Body of pancreas (tissue), 4 donors: ENCODE results near the gene C10orf90. TPM values are rescaled to one million over a fixed set of nuclear protein-coding genes. Genes with fewer than 3 reads are reported as not detected.

Source experiments
- ATAC-seq: fragments of 150-250 bp; one replicate; pipeline ENCODE4 v1.9.1; 2016
- DNase-seq, 4 donors: peaks; one replicate each; pipeline ENCODE4 v3.0.0-alpha.2; 2019
- H3K27ac ChIP-seq, 4 donors: fragments of 200-600 bp; sonication (generic); 1 replicate in 3 of 4; 2 replicates in 1 of 4; pipeline versions ENCODE4 v1.5.1 to v1.6.1; 2016 to 2019; ENCODE audit warnings: mild to moderate bottlenecking in 1 of 4, mixed read lengths in 1 of 4, moderate library complexity in 1 of 4
- H3K27me3 ChIP-seq, 2 donors: fragments of 200-600 bp; sonication (generic); one replicate each; pipeline ENCODE4 v1.6.0; 2016; ENCODE audit warnings: mild to moderate bottlenecking in 1 of 2
- H3K36me3 ChIP-seq, 2 donors: fragments of 200-600 bp; sonication (generic); replicated peaks in 1 of 2; 2 replicates each; pipeline ENCODE4 v1.5.1; 2016; ENCODE audit warnings: low read depth in 2 of 2; ENCODE audit not compliant: insufficient read depth in 1 of 2
- H3K4me1 ChIP-seq: fragments of 200-600 bp; sonication (generic); one replicate; pipeline ENCODE4 v1.6.0; 2016
- H3K4me3 ChIP-seq, 2 donors: fragments of 200-600 bp; sonication (generic); 1 replicate in 1 of 2; 2 replicates in 1 of 2; pipeline ENCODE4 v1.5.1; 2016 to 2019
- H3K9me3 ChIP-seq, 3 donors: fragments of 200-600 bp; sonication (generic); 1 replicate in 2 of 3; 2 replicates in 1 of 3; pipeline ENCODE4 v1.5.1; 2016
- POLR2A ChIP-seq, 3 donors: fragments of 450-650 bp; IDR thresholded peaks; one replicate each; pipeline ENCODE4 v1.6.1; 2016; ENCODE audit warnings: antibody characterized with exemption in 3 of 3, mild to moderate bottlenecking in 2 of 3
- whole genome bisulfite sequencing, 2 donors: methylation state at CpG; one replicate each; pipeline ENCODE4 v1.1.5; 2017; 5-methylcytosine and 5-hydroxymethylcytosine counted together
- intact Hi-C: fragments of 100-400 bp; cut with DNase I; formaldehyde crosslinking; loops from one replicate; pipeline ENCODE4 v1.15.1; 2023
- total RNA-seq, 2 donors: library from RNA; depleted of rRNA; stranded (reverse); fragments of >200 nt; gene quantifications; one replicate each; pipeline ENCODE4 v1.1.0, GENCODE V29; 2016
- TF ChIP-seq, protein P1 (sequence below), 7 experiments: fragments of 450-650 bp in 4 of 7; fragments of 200-600 bp in 3 of 7; sonication (generic) in 3 of 7; IDR thresholded peaks; one replicate each; pipeline ENCODE4 v1.5.1; 2016 to 2019; ENCODE audit warnings: antibody characterized with exemption in 7 of 7

The C10orf90 gene
- total RNA-seq, 2 donors from 2014 or later = not detected

DNA sequence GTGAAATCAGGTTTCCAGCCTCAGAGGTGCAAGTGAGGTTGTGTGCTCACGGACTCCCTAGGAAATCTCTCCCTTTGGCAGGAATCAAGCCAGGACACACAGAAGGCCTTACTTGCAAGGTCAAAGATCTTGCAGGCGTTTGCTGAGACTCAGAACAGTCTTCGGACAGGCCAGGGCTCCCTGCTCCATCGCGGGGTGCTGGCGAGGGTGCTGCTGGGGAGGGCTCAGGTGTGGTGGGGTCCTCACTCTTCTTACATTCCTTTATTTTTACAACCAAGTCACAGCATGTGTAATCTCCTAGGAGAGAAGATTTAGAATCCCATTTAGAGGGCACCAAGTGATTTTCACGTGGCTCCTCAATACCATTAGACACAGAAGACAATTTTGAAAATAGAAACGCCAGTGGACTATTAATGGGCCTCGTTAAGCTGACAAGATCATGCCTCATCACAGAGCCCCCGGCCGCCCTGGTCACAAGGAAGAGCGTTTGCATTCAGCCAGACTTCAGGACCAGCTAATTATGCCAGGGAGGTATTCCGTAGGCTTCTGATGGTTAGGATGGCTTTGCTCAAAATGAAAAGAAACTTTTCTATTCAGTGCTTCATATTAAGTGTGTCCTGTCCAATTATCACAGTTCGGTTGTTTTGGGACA is 209.1 kb downstream of the C10orf90 start:
- no peak for DNase-seq
- no peaks in the 10 kb centered on the region for H3K36me3 ChIP-seq
- H3K27ac ChIP-seq = no peak overlapping the region
- no peak overlapping the region for H3K4me3 ChIP-seq
- 68% methylated on average over 14 of the region's 14 CpGs for WGBS, 2 donors
- ATAC-seq = no peak
- intact Hi-C loops = no loop called here
- H3K4me1 ChIP-seq = no peaks in the 10 kb centered on the region
- TF ChIP-seq, protein P1, sequence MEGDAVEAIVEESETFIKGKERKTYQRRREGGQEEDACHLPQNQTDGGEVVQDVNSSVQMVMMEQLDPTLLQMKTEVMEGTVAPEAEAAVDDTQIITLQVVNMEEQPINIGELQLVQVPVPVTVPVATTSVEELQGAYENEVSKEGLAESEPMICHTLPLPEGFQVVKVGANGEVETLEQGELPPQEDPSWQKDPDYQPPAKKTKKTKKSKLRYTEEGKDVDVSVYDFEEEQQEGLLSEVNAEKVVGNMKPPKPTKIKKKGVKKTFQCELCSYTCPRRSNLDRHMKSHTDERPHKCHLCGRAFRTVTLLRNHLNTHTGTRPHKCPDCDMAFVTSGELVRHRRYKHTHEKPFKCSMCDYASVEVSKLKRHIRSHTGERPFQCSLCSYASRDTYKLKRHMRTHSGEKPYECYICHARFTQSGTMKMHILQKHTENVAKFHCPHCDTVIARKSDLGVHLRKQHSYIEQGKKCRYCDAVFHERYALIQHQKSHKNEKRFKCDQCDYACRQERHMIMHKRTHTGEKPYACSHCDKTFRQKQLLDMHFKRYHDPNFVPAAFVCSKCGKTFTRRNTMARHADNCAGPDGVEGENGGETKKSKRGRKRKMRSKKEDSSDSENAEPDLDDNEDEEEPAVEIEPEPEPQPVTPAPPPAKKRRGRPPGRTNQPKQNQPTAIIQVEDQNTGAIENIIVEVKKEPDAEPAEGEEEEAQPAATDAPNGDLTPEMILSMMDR (IDR thresholded peaks at IDR 0.05) = no peak
- no peak for TF ChIP-seq POLR2A (IDR thresholded peaks at IDR 0.05)
- H3K9me3 ChIP-seq = no peaks in the 10 kb centered on the region
- H3K27me3 ChIP-seq = no peaks in the 10 kb centered on the region

DNA sequence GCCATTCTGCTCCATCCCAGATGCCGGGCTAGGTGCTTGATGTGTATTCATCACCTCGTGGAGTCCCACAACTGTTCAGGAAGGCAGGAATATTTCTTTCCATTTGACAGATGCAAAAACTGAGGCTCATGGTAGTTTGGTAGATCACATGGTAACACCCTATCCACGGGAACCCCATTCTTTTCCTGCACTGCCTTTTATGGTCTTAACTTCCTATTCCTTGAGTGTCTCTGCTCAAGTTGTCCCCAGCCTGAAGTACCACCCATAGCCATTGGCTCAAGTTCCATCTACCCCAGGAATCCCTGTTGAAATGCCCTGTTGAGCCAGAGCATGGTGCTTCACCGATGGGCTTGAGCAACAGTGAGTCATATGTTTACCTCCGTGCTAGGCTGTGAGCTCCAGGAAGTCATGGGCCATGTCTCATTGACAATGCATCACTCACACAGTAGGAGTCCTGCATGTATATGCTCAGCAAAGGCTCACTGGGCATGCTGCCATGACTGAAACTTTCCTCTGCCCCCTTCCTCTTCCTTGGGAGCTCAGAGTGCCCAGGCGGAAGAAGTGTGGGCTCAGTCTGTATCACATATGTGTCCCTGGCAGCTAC is 210.5 kb downstream of the C10orf90 start:
- no peak overlapping the region for H3K4me3 ChIP-seq
- H3K27ac ChIP-seq = no peak overlapping the region
- no peaks in the 10 kb centered on the region for H3K36me3 ChIP-seq
- H3K27me3 ChIP-seq = no peaks in the 10 kb centered on the region
- no peaks in the 10 kb centered on the region for H3K9me3 ChIP-seq
- TF ChIP-seq, protein P1 (IDR thresholded peaks at IDR 0.05) = no peak
- no peak for TF ChIP-seq POLR2A (IDR thresholded peaks at IDR 0.05)
- no peak for DNase-seq
- 74 to 79% methylated on average over 6 of the region's 6 CpGs for WGBS, 2 donors
- H3K4me1 ChIP-seq = no peaks in the 10 kb centered on the region
- intact Hi-C loops = no loop called here
- no peak for ATAC-seq

DNA sequence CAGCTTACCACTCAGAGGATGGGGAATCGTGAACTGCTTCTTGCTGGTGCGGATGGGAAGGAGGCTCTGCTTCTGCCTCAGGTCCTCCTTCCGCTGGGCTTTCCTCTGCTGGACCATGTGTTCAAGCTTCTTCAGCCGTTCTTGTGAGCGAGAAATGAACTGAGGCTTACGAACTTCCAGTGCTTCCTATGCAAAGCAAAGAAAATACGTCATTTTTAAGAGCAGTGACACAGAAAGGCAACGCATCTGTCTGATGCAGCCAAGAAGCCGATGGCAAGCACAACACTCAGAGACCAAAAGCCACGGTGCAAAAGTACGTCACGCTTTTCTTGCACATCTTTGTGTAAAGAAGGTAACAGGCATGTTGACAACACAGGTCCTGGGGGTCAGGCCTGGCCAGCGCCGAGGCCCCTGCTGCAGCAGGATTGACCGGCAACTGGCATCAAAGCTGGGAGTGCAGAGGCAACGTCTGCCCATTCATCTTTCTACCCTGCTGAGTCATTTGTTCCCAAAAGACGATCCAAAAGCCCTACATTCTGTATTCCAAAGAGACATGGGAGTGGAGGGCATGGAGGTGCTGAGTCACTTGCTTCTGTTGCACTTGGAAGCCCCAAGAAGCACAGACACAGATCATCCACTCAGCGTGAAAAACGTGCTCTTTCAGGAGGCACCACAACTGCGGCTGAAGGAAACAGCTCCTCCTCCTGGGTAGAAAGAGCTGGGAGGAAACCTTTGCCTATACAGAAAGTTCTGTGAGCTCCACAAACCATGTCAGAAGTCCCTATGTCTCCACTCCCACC is 211.3 kb downstream of the C10orf90 start:
- DNase-seq (no peak), ATAC-seq (no peak)
- no peak overlapping the region for H3K4me3 ChIP-seq
- no peak overlapping the region for H3K27ac ChIP-seq
- H3K36me3 ChIP-seq = no peaks in the 10 kb centered on the region
- TF ChIP-seq, protein P1 (IDR thresholded peaks at IDR 0.05) = no peak
- TF ChIP-seq POLR2A (IDR thresholded peaks at IDR 0.05) = no peak
- WGBS, 2 donors = 52 to 64% methylated on average over 18 to 20 of the region's 20 CpGs
- no peaks in the 10 kb centered on the region for H3K4me1 ChIP-seq
- no peaks in the 10 kb centered on the region for H3K27me3 ChIP-seq
- intact Hi-C loops = no loop called here
- H3K9me3 ChIP-seq = no peaks in the 10 kb centered on the region

DNA sequence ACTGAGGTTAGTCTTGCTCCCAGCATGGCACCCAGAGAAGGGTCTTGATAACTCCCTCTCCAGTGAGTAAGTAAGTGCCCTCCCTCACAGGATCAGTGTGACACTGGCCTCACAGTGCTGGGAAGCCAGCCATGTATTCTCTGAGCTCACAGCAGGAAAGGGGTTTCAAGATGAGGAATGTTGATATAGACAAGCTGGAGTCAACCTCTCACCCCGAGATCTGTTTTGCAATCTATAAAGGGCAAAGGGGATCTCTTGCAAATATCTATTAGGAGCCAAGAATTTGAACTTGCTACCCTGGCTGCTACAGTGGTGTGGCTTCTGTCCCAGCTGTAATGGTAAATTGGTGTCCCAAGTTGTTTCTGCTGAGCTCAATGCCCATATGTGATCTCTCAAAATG is 212.0 kb downstream of the C10orf90 start:
- 18 to 36% methylated on average over 1 of the region's 1 CpG for WGBS, 2 donors
- Histone ChIP-seq H3K4me1 (no peaks in the 10 kb centered on the region), H3K4me3 (no peak overlapping the region), H3K27ac (no peak overlapping the region), H3K27me3 (no peaks in the 10 kb centered on the region), H3K9me3 (no peaks in the 10 kb centered on the region), H3K36me3 (no peaks in the 10 kb centered on the region)
- intact Hi-C loops = no loop called here
- no peak for ATAC-seq
- TF ChIP-seq, protein P1 (IDR thresholded peaks at IDR 0.05) = no peak
- TF ChIP-seq POLR2A (IDR thresholded peaks at IDR 0.05) = no peak
- DNase-seq = no peak
